GM21576 (cell line): ENCODE data around the gene GRB2.
"Not testable (repeated sequence)": the region's sequence is repeated elsewhere in the genome, so short reads cannot be mapped to it uniquely, and the experiment has no call there.

Experiments used
- ATAC-seq: cut with Tn5 transposase; IDR thresholded peaks from one replicate; pipeline ENCODE4 v1.9.1; 2021; ENCODE audit warnings: mild to moderate bottlenecking, moderate library complexity; ENCODE audit not compliant: unreplicated experiment

GRB2 gene

GRCh38 chr17:75390982-75391381 is 14.5 kb downstream of the GRB2 start:
- no peak for ATAC-seq

- no peak for ATAC-seq
These were observed 16.9 kb downstream of the GRB2 start for GRCh38 chr17:75388476-75389030.

GRCh38 chr17:75387771-75388170 is 17.7 kb downstream of the GRB2 start:
- no peak for ATAC-seq

GRCh38 chr17:75386430-75386829 is 19.0 kb downstream of the GRB2 start:
- ATAC-seq: no peak

GRCh38 chr17:75384751-75385150 is 20.7 kb downstream of the GRB2 start:
- no peak for ATAC-seq

- no peak for ATAC-seq
These were observed 21.7 kb downstream of the GRB2 start for GRCh38 chr17:75383842-75384195.

GRCh38 chr17:75380750-75381149 is 24.7 kb downstream of the GRB2 start:
- no peak for ATAC-seq

GRCh38 chr17:75380315-75380714 is 25.2 kb downstream of the GRB2 start:
- no peak for ATAC-seq

GRCh38 chr17:75379426-75379825 is 26.1 kb downstream of the GRB2 start:
- not testable (repeated sequence) for ATAC-seq

- no peak for ATAC-seq
These were observed 32.2 kb downstream of the GRB2 start for GRCh38 chr17:75373280-75373679.

GRCh38 chr17:75371981-75372380 is 33.5 kb downstream of the GRB2 start:
- no peak for ATAC-seq

GRCh38 chr17:75371339-75371738 is 34.1 kb downstream of the GRB2 start:
- no peak for ATAC-seq

GRCh38 chr17:75370286-75370915 is 35.1 kb downstream of the GRB2 start:
- ATAC-seq: no peak

- not testable (repeated sequence) for ATAC-seq
These were observed 37.4 kb downstream of the GRB2 start for GRCh38 chr17:75367838-75368789.

GRCh38 chr17:75367312-75367711 is 38.2 kb downstream of the GRB2 start:
- no peak for ATAC-seq

GRCh38 chr17:75366432-75366831 is 39.0 kb downstream of the GRB2 start:
- ATAC-seq: no peak

- ATAC-seq: no peak
These were observed 39.6 kb downstream of the GRB2 start for GRCh38 chr17:75365931-75366275.

- ATAC-seq: no peak
These were observed 40.2 kb downstream of the GRB2 start for GRCh38 chr17:75365009-75365930.

GRCh38 chr17:75364078-75364477 is 41.4 kb downstream of the GRB2 start:
- ATAC-seq: no peak

GRCh38 chr17:75361996-75362395 is 43.5 kb downstream of the GRB2 start:
- ATAC-seq: no peak

- no peak for ATAC-seq
These were observed 44.1 kb downstream of the GRB2 start for GRCh38 chr17:75361344-75361743.
